GM19351 (cell line): Measurements from ENCODE around the gene CTNNBIP1.

Experiments
- ATAC-seq: cut with Tn5 transposase; IDR thresholded peaks from one replicate; pipeline ENCODE4 v1.9.1; 2021; ENCODE audit warnings: mild to moderate bottlenecking, moderate library complexity; ENCODE audit not compliant: unreplicated experiment

Gene CTNNBIP1

GRCh38 chr1:9835758-9836631, 74.1 kb downstream of the CTNNBIP1 start:
- no peak for ATAC-seq

- ATAC-seq, result no peak
These were observed 74.7 kb downstream of the CTNNBIP1 start for GRCh38 chr1:9835404-9835757.

GRCh38 chr1:9833632-9834031, 76.4 kb downstream of the CTNNBIP1 start:
- ATAC-seq, result no peak

- ATAC-seq, result no peak
These were observed 82.4 kb downstream of the CTNNBIP1 start for GRCh38 chr1:9827558-9828185.

- no peak for ATAC-seq
These were observed 83.5 kb downstream of the CTNNBIP1 start for GRCh38 chr1:9826616-9827015.

GRCh38 chr1:9826087-9826486, 84.0 kb downstream of the CTNNBIP1 start:
- ATAC-seq, result no peak

- ATAC-seq, result no peak
These were observed 84.7 kb downstream of the CTNNBIP1 start for GRCh38 chr1:9825093-9826074.

GRCh38 chr1:9824702-9825089, 85.4 kb downstream of the CTNNBIP1 start:
- no peak for ATAC-seq

GRCh38 chr1:9823943-9824701, 85.9 kb downstream of the CTNNBIP1 start, which contains the start of gene CLSTN1:
CLSTN1 (minus strand) TSS chr1:9823965; CDS start chr1:9823733, 232 bp downstream.
- peak; percentile 55 for ATAC-seq

- ATAC-seq, result peak; percentile 21
These were observed 86.5 kb downstream of the CTNNBIP1 start for GRCh38 chr1:9823693-9823942.

- peak; percentile 23 for ATAC-seq
These were observed 87.0 kb downstream of the CTNNBIP1 start for GRCh38 chr1:9822897-9823692.

- no peak for ATAC-seq
These were observed 87.6 kb downstream of the CTNNBIP1 start for GRCh38 chr1:9822490-9822889.

- no peak for ATAC-seq
These were observed 88.4 kb downstream of the CTNNBIP1 start for GRCh38 chr1:9821710-9822109.

- no peak for ATAC-seq
These were observed 89.5 kb downstream of the CTNNBIP1 start for GRCh38 chr1:9820521-9820920.

GRCh38 chr1:9817734-9818133, 92.3 kb downstream of the CTNNBIP1 start:
- no peak for ATAC-seq

GRCh38 chr1:9816199-9816598, 93.9 kb downstream of the CTNNBIP1 start:
- ATAC-seq, result no peak

- ATAC-seq, result no peak
These were observed 94.9 kb downstream of the CTNNBIP1 start for GRCh38 chr1:9815150-9815549.

GRCh38 chr1:9814619-9815018, 95.5 kb downstream of the CTNNBIP1 start:
- ATAC-seq, result no peak

GRCh38 chr1:9811239-9811966, 98.7 kb downstream of the CTNNBIP1 start:
- no peak for ATAC-seq
